Activated CD4-positive, alpha-beta T cell treated with anti-CD3 and anti-CD28 coated beads, Interleukin-2, amount 50 U/mL, for 24 hours (primary cell): ENCODE results near the gene FAM117B.

Source experiments
- DNase-seq, 2 donors: peaks; one replicate each; pipeline ENCODE4 v3.0.0-alpha.2; 2020; ENCODE audit warnings: low read depth in 1 of 2, low spot score in 1 of 2

The FAM117B gene

DNA sequence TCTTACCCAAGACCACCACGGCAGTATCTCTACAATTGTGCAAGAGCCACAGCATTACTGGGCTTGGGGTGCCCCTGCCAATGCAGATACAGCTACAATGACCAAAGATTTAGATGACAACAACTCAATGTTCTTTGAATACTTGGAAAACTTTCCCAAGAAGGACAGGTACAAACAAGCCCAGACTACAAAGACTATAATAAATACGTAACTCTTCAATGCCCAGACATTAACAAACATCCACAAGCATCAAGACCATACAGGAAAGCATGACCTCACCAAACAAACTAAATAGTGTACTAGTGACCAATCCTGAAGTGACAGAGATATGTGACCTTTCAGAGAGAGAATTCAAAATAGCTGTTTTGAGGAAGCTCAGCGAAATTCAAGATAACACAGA, 174.0 kb downstream of the FAM117B start:
- DNase-seq, result no peak

DNA sequence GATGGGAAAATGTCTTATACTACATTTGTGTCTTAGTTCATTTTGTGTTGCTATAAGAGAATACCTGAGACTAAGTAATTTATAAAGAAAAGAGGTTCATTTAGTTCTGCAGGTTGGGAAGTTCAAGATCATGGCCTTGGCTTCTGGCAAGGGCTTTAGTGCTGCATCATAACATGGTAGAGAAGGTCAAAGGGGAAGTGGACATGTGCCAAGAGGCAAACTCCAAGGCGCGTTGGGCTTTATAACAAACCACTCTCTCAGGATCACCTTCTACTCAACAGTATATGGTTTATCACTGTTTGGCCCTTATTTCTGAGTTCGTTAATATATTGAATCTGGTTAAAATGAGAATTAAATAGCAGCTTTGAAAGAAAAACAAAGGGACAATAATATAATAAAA, 178.6 kb downstream of the FAM117B start:
- DNase-seq, result no peak

DNA sequence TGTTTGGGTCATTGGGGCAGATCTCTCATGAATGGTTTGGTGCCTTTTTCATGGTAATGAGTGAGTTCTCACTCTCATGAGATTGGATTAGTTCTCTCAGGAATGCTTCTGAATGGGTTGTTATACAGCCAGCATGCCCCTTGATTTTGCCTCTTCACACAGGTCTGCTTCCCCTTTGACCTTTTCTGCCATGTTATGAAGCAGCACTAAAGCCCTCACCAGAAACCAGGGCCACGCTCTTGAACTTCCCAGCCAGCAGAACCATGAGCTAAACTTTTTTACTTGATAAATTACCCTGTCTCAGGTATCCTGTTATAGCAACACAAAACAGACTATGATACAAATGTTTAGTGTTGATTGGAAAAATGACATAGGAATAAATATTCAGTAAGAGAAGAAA, 179.5 kb downstream of the FAM117B start:
- no peak for DNase-seq

DNA sequence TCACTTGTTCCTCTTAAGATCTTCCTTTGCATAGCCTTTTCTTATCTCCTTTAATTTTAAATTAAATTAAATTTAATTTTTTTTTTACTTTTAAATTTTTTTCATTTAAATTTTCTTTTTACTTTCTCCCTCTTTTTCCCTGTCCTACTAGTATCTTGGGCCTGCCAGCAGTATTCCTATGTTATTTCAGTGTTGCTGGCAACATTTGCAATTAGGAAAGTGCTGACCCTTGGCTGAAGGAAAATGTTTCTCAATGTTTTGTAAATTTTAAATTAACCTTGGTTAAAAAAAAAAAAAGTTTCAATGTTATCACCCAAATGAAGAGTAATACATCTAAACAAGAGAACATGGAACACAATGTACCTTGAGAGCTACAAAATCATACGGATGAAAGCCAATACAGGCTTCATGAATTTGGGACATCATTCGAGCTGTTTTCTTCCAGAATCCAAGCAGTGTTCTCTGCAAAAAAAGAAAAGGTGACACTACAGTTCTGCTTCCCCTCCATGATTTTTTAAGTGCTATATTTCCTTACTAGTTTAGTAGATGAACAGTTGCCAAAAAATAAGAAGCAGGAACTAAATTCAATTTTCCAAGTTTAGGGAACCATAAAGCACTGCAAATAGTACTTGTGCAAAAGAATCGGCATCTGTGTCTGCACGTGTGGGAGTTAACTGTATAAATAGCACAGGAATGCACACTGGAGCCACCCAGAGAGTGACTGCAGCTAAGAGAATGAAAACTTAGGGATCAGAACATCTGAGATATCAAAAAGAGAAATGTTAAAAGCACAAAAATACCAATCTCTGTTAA, 181.0 kb downstream of the FAM117B start:
- DNase-seq, result no peak

DNA sequence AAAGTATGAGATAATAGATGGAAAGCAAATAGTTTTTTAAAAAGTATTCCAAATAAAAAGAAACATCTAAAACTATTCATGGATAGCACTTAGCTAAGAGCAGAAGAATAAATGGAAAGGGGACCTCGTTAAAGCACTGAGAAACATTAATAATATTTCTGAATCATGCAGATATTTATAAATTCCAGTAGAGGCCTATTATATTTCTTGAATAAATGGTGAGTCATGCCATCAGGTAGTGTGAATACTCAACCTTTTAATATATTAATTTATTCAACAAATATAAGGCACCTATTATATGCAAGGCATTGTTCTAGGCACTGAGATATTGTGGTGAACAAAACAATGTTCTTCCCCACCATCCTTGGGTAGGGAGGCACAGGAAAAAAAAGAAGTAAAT, 183.0 kb downstream of the FAM117B start:
- DNase-seq, result no peak

DNA sequence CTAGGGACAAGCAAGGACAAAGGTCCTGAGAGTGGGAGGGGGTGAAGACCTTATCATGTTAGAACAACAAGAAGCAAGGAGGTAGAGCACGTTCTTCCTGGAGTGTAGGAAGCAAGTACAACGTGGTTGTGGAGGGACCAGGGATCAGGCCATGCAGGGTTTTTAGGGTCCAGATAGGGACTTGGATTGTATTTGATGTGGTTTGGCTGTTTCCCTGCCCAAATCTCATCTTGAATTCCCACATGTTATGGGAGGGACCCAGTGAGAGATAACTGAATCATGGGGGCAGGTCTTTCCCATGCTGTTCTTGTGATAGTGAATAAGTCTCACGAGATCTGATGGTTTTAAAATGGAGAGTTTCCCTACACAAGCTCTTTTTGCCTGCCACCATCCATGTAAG, 183.6 kb downstream of the FAM117B start:
- DNase-seq, result no peak
